ENCODE data around the gene ZNF71. TPM values are rescaled to one million over a fixed set of nuclear protein-coding genes. Genes with fewer than 3 reads are reported as not detected.

The ZNF71 gene
- 5.8 TPM for total RNA-seq
- long read RNA-seq, full-length matches to known transcripts: 9 of 22 reads
- long read RNA-seq, partial matches to known transcripts: 1 of 22 reads
- long read RNA-seq, other reads (novel, unspliced or antisense): 12 of 22 reads

DNA sequence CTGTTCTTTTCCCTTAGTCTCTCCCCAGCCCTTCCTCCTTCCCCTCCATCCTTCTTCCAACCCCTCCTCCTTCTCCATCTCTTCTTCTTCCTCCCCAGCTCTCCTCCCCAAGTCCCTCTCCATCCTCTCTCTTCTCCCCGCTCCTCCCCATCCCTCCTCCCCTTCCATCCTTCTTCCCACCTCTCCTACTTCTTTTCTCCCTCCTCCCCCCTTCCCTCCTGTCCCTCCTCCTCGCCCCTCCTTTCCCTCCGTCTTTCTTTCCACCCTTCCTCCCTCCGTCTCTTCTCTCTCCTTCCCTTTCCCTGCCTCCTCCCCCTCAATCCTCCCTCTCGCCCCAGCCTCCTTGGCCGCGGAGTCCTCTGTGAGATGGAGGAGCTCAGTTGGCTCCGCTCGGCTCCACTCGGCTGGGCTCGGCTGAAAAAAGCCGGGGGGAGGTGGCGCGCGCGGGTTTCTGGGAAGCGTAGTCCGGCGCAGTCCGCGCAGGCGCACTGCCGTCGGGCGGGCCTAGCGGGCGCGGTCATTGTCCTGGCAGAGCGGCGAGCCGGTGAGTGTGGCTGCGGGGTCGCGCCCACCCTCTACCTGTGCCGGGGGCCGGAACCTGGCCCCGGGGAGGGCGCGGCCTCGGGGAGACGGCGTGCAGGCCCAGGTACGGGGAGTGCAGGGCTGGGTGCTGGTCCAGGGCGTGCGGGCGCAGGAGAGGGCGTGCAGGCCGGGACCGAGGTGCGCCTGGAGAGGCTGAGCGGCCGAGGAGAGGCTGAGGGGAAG lies at the start of gene ZNF71:
ZNF71 (plus strand) TSS at position 520 of the 765 bp plus-strand sequence. CDS start 6,257 bp downstream, outside the sequence.
- no peaks in the 10 kb centered on the region for H3K36me3 ChIP-seq
- TF ChIP-seq, protein P1, sequence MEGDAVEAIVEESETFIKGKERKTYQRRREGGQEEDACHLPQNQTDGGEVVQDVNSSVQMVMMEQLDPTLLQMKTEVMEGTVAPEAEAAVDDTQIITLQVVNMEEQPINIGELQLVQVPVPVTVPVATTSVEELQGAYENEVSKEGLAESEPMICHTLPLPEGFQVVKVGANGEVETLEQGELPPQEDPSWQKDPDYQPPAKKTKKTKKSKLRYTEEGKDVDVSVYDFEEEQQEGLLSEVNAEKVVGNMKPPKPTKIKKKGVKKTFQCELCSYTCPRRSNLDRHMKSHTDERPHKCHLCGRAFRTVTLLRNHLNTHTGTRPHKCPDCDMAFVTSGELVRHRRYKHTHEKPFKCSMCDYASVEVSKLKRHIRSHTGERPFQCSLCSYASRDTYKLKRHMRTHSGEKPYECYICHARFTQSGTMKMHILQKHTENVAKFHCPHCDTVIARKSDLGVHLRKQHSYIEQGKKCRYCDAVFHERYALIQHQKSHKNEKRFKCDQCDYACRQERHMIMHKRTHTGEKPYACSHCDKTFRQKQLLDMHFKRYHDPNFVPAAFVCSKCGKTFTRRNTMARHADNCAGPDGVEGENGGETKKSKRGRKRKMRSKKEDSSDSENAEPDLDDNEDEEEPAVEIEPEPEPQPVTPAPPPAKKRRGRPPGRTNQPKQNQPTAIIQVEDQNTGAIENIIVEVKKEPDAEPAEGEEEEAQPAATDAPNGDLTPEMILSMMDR (IDR thresholded peaks at IDR 0.05): no peak
- ATAC-seq (peak; percentile 97 to 100), DNase-seq (peak; percentile 92)
- no peaks in the 10 kb centered on the region for H3K27me3 ChIP-seq (ENCODE audit: low read depth)
- H3K4me3 ChIP-seq: peak within 1 kb of the TSS; percentile 91
- H3K27ac ChIP-seq: peak within 1 kb of the TSS; percentile 77
- peaks cover 26% of the 10 kb centered on the region for H3K9me3 ChIP-seq
- intact Hi-C loops (cut with DNase I): no loop called here
- peaks cover 8% of the 10 kb centered on the region for H3K4me1 ChIP-seq

DNA sequence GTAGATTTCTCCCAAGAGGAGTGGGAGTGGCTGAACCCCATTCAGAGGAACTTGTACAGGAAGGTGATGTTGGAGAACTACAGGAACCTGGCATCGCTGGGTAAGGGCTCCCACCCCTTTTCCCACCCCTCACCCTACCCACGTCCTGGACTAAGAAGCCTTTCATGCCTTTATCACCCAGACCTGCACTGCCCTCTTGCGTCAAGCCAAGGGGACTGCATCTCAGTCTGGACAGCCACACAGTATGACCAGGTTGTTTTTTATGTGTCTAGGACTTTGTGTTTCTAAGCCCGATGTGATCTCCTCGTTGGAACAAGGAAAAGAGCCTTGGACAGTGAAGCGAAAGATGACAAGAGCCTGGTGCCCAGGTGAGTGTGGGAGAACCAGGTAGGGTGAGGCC lies 47.6 kb upstream of the ZNF71 start:
- ATAC-seq (no peak), DNase-seq (no peak)
- H3K9me3 ChIP-seq: peaks cover 100% of the 10 kb centered on the region
- no peak overlapping the region for H3K27ac ChIP-seq
- no peaks in the 10 kb centered on the region for H3K4me1 ChIP-seq
- TF ChIP-seq, protein P1 (IDR thresholded peaks at IDR 0.05): no peak
- no peaks in the 10 kb centered on the region for H3K27me3 ChIP-seq (ENCODE audit: low read depth)
- intact Hi-C loops (cut with DNase I): no loop called here
- peaks cover 43% of the 10 kb centered on the region for H3K36me3 ChIP-seq
- no peak overlapping the region for H3K4me3 ChIP-seq

DNA sequence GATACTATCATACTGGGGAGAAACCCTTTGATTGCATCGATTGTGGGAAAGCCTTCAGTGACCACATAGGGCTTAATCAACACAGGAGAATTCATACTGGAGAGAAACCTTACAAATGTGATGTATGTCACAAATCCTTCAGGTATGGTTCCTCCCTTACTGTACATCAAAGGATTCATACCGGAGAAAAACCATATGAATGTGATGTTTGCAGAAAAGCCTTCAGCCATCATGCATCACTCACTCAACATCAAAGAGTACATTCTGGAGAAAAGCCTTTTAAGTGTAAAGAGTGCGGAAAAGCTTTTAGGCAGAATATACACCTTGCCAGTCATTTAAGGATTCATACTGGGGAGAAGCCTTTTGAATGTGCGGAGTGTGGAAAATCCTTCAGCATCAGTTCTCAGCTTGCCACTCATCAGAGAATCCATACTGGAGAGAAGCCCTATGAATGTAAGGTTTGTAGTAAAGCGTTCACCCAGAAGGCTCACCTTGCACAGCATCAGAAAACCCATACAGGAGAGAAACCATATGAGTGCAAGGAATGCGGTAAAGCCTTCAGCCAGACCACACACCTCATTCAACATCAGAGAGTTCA lies 40.7 kb upstream of the ZNF71 start:
- DNase-seq (no peak), ATAC-seq (no peak)
- Histone ChIP-seq H3K4me1 (no peaks in the 10 kb centered on the region), H3K4me3 (no peak overlapping the region), H3K36me3 (peaks cover 33% of the 10 kb centered on the region), H3K27ac (no peak overlapping the region), H3K9me3 (peaks cover 100% of the 10 kb centered on the region), H3K27me3 (ENCODE audit: low read depth) (no peaks in the 10 kb centered on the region)
- intact Hi-C loops (cut with DNase I): no loop called here
- TF ChIP-seq, protein P1 (IDR thresholded peaks at IDR 0.05): no peak

DNA sequence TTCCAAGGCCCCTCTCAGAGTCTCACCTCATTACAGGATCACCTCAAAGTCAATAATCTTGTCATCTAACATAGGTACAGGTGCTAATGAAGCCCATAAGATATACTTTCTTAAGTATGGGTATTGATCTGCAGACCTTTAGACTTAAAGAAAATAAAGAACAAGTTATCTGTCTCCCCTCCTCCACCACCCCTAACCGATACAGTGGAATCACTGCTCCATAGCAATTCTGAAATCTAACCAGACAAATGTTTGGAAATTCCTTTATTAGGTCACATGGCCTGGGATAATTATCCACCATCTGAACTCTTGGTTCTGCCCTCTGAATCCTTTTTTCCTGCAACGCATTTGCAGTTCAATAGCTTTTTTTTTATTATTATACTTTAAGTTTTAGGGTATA lies 32.3 kb upstream of the ZNF71 start:
- Histone ChIP-seq H3K36me3 (no peaks in the 10 kb centered on the region), H3K27me3 (ENCODE audit: low read depth) (no peaks in the 10 kb centered on the region), H3K9me3 (peaks cover 87% of the 10 kb centered on the region), H3K27ac (no peak overlapping the region), H3K4me3 (no peak overlapping the region), H3K4me1 (no peaks in the 10 kb centered on the region)
- TF ChIP-seq, protein P1 (IDR thresholded peaks at IDR 0.05): no peak
- ATAC-seq (no peak), DNase-seq (no peak)
- intact Hi-C loops (cut with DNase I): no loop called here

DNA sequence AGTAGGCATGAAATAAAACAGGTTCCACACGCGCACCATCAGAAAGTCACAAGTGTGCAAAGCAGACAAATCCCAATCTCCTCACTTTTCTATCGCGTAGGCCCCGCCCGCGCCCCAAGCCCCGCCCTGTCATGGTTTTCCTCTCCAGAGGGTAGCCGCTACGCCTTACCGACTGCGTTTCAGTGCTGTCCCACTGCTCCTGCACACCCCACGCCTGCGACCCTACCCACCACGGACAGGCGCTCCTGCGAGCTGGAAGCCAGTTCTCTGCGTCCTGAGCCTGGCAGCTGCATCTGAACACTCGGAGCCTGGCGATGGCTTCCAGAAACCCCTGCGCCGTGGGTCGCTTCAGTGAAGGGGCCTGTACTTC lies 28.2 kb upstream of the ZNF71 start:
- intact Hi-C loops (cut with DNase I): no loop called here
- Histone ChIP-seq H3K4me1 (no peaks in the 10 kb centered on the region), H3K4me3 (peak overlapping the region; percentile 89), H3K27me3 (ENCODE audit: low read depth) (no peaks in the 10 kb centered on the region), H3K27ac (peak overlapping the region; percentile 84), H3K9me3 (peaks cover 85% of the 10 kb centered on the region), H3K36me3 (no peaks in the 10 kb centered on the region)
- ATAC-seq (peak; percentile 71), DNase-seq (peak; percentile 68)
- TF ChIP-seq, protein P1 (IDR thresholded peaks at IDR 0.05): no peak

Measured in lower lobe of right lung (tissue), 2 donors.